AG09319 (cell line): Measurements from ENCODE around the gene CAMTA1.

ENCODE experiments used
- DNase-seq: peaks from one replicate; pipeline ENCODE4 v3.0.0-alpha.2; 2010; ENCODE audit warnings: low read depth; ENCODE audit errors: extremely low read depth
- CTCF ChIP-seq: IDR thresholded peaks from 2 replicates; pipeline ENCODE4 v1.5.1; 2011; ENCODE audit warnings: low read depth, mild to moderate bottlenecking, inconsistent platforms, low read length, moderate library complexity

CAMTA1 gene

GRCh38 chr1:7491109-7491817 is 706.0 kb downstream of the CAMTA1 start:
- no peak for TF ChIP-seq CTCF
- peak; percentile 51 for DNase-seq

DNA sequence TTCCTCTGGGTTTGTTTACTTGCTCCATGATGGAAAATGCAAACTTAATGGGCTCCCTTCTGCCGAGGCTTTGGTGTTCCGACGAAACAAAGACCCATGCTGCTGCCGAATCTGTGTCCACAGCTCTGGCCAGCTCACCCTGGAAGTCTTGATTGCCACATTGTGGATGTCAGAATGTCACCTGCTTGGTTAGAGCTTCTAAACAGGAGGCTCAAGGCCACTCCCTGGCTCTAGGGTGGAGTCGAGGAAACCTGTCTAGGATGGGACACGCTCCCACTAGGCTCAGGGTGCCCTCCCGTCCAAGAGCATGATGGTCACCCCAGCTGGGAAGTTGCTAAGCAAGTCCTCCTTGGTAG is 706.5 kb downstream of the CAMTA1 start:
- TF ChIP-seq CTCF, result no peak
- no peak for DNase-seq

DNA sequence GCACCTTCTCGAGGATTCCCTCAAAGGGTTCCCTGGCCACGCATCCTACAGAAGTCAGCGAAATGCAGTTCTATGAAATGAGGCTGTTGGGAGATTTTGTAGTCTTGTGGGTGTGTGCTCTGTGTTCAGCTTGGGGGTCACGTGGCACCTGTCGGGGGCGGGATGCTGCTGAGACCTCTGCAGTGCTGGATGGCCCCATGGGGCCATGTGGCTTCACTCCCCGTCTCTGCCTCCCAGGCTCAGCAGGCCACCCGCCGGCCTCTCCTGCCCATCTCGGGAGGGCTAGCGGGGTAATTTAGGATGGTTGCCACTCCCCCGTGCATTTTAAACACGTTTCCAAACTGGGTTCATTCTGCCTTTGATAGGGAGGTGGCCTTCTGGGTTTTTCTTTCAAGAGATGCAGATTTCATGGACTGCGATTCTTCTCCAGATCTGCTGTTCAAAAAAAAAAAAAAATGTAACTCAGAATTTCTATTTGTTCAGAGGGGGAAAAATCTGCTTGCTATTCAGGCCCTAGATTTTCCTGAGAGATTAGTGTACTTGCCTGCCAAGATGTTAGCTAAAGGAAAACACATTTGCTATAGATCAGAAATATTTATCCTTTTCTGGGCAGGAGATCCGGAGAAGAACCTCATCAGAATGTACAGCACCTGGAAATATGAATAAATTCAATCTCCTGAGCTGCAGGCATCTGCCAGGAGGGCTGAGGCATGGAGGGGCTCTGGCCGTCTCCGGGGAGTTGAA is 708.6 kb downstream of the CAMTA1 start:
- DNase-seq, result no peak
- TF ChIP-seq CTCF, result no peak

- no peak for DNase-seq
- TF ChIP-seq CTCF, result no peak
These were observed 710.7 kb downstream of the CAMTA1 start for GRCh38 chr1:7495962-7496361.

DNA sequence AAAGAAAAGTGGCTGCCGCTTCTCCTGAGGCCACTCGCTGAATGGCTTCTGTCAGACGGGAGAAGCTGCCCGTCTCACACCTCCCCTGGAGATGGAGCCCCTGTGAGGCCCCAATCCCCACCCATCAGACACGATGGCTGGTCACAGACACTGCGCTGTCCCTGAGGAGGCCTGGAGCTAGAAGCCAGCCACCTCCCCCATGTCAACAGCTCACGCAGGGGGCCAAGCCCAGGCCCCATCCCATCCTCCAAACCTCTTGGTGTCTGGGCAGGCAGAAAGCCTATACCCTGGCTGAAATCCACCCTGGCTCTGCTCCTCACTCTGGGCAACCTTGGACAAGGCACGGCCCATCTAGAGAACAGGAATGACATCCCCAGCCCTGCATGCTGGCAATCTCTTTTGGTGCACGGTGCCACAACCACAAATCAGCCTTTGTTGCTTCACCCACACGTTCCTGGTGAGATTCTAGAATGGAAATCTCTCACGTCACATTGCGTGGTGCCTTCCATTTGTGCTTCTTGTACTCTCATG is 711.9 kb downstream of the CAMTA1 start:
- no peak for TF ChIP-seq CTCF
- no peak for DNase-seq

GRCh38 chr1:7500381-7501083 is 715.3 kb downstream of the CAMTA1 start:
- no peak for DNase-seq
- TF ChIP-seq CTCF, result no peak

- no peak for TF ChIP-seq CTCF
- no peak for DNase-seq
These were observed 715.8 kb downstream of the CAMTA1 start for GRCh38 chr1:7501084-7501491.
